Fibroblast of lung (primary cell): ENCODE measurements around the gene CTSO.
"Not testable (repeated sequence)": the region's sequence is repeated elsewhere in the genome, so short reads cannot be mapped to it uniquely, and the experiment has no call there.

Experiments
- EZH2 ChIP-seq: IDR thresholded peaks from 2 replicates; pipeline ENCODE4 v1.5.1; 2012; ENCODE audit warnings: low read length, control low read depth, mild to moderate bottlenecking; ENCODE audit errors: missing control alignments
- TF ChIP-seq, protein P1 (sequence below), 2 donors: IDR thresholded peaks in 1 of 2; conservative IDR thresholded peaks in 1 of 2; 1 replicate in 1 of 2; 2 replicates in 1 of 2; pipeline ENCODE4 v1.5.1; 2011 to 2012; ENCODE audit warnings: low read length in 2 of 2, control low read depth in 1 of 2, inconsistent platforms in 1 of 2, low read depth in 1 of 2, mild to moderate bottlenecking in 1 of 2

GRCh38 chr4:155898371-155898770 is 55.3 kb downstream of the CTSO start:
- TF ChIP-seq, protein P1, sequence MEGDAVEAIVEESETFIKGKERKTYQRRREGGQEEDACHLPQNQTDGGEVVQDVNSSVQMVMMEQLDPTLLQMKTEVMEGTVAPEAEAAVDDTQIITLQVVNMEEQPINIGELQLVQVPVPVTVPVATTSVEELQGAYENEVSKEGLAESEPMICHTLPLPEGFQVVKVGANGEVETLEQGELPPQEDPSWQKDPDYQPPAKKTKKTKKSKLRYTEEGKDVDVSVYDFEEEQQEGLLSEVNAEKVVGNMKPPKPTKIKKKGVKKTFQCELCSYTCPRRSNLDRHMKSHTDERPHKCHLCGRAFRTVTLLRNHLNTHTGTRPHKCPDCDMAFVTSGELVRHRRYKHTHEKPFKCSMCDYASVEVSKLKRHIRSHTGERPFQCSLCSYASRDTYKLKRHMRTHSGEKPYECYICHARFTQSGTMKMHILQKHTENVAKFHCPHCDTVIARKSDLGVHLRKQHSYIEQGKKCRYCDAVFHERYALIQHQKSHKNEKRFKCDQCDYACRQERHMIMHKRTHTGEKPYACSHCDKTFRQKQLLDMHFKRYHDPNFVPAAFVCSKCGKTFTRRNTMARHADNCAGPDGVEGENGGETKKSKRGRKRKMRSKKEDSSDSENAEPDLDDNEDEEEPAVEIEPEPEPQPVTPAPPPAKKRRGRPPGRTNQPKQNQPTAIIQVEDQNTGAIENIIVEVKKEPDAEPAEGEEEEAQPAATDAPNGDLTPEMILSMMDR (conservative IDR thresholded peaks at IDR 0.05 in 1 of 2, IDR thresholded peaks at IDR 0.05 in 1 of 2; ENCODE audit: low read depth in 1 of 2, low read length in 2 of 2), result not testable (repeated sequence)
- TF ChIP-seq EZH2, result not testable (repeated sequence)
